ENCODE measurements around the gene ATP13A3. TPM values are rescaled to one million over a fixed set of nuclear protein-coding genes. Genes with fewer than 3 reads are reported as not detected.

Gene ATP13A3
- total RNA-seq, 4 donors from 2014 or later: 84.6 to 106 (median 101) TPM

DNA sequence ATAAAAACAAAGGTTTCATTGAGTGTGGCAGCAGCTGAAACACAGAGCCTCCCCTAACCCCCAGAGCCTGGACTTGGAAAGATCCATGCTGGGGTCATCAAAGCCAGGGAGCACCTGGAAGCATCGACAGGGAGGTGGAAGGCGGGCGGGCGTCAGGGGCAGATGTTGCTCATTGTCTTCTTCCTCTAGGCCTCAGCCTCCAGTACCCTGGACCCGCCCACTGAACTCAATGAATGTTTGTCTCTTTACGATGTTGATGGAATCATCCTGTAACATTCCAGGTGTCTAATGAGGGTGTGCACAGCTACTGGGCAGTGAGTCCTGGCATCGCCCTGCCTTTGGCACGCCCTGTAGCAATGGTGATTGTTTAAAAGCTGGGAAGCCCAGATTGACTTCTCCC, 97.5 kb downstream of the ATP13A3 start:
- no peaks in the 10 kb centered on the region for H3K4me1 ChIP-seq
- no peak for DNase-seq (ENCODE audit: low spot score in 2 of 2)

DNA sequence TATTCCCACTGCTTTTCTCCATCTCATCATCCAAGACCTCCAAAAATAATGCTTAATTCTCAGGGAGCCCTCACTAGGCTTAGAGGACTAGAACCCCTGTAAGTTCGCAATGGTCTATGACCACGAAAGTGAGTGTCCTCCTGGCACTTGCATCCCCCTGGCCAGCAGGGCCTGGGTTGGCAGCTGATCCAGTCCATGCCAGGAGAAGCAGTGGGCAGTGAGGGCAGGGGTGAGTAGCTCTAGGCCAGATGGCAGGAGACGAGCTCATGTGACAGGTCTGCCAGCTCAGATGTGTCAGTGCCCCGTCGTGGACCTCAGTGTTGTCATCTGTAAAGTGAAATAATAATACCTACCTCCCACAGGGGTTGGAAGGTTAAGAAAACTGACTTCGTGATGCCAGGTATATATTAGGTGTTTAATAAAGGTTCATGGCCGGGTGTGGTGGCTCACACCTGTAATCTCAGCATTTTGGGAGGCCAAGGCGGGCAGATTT, 98.8 kb downstream of the ATP13A3 start:
- H3K4me3 ChIP-seq: no peak overlapping the region
- WGBS, 2 donors: 95 to 97% methylated on average over 8 of the region's 8 CpGs
- peaks cover 0 to 9% (median 4%) of the 10 kb centered on the region in 4 donors for H3K9me3 ChIP-seq
- H3K27me3 ChIP-seq: no peaks in the 10 kb centered on the region
- TF ChIP-seq, protein P1, sequence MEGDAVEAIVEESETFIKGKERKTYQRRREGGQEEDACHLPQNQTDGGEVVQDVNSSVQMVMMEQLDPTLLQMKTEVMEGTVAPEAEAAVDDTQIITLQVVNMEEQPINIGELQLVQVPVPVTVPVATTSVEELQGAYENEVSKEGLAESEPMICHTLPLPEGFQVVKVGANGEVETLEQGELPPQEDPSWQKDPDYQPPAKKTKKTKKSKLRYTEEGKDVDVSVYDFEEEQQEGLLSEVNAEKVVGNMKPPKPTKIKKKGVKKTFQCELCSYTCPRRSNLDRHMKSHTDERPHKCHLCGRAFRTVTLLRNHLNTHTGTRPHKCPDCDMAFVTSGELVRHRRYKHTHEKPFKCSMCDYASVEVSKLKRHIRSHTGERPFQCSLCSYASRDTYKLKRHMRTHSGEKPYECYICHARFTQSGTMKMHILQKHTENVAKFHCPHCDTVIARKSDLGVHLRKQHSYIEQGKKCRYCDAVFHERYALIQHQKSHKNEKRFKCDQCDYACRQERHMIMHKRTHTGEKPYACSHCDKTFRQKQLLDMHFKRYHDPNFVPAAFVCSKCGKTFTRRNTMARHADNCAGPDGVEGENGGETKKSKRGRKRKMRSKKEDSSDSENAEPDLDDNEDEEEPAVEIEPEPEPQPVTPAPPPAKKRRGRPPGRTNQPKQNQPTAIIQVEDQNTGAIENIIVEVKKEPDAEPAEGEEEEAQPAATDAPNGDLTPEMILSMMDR (IDR thresholded peaks at IDR 0.05): no peak
- TF ChIP-seq EP300 (IDR thresholded peaks at IDR 0.05) (no peak), POLR2A (IDR thresholded peaks at IDR 0.05) (no peak)
- no peaks in the 10 kb centered on the region for H3K4me1 ChIP-seq
- no peaks in the 10 kb centered on the region for H3K36me3 ChIP-seq
- no peak for DNase-seq (ENCODE audit: low spot score in 2 of 2)
- H3K27ac ChIP-seq: no peak overlapping the region

More for the DNA sequence above, 97.5 kb downstream of the ATP13A3 start:
- Histone ChIP-seq H3K36me3 (no peaks in the 10 kb centered on the region), H3K9me3 (peaks cover 0 to 9% (median 4%) of the 10 kb centered on the region in 4 donors), H3K27ac (no peak overlapping the region), H3K27me3 (no peaks in the 10 kb centered on the region), H3K4me3 (no peak overlapping the region)
- WGBS, 2 donors: 82 to 83% methylated on average over 8 of the region's 8 CpGs
- TF ChIP-seq EP300 (IDR thresholded peaks at IDR 0.05) (no peak), POLR2A (IDR thresholded peaks at IDR 0.05) (no peak)
- TF ChIP-seq, protein P1 (IDR thresholded peaks at IDR 0.05): no peak

DNA sequence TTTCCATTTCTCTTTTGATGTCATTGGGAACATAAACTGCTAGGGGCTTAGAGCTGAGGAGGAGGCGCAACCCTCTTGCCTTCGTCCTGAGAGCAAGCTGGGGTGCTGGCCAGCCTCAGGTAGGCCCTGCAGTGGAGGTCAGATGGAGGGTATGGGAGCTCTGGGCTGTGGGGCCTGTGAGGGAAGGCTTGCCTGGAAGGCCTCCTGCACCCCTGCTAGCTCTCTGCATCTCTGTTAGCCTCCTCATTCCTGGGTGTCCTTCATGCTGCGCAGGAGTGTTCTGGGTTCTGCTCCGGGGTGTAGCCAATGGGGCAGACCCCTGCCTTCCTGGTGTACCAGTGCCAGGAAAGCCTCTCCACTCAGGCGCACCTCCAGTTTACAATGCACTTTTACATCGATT, 99.5 kb downstream of the ATP13A3 start:
- Histone ChIP-seq H3K4me1 (no peaks in the 10 kb centered on the region), H3K36me3 (no peaks in the 10 kb centered on the region), H3K4me3 (no peak overlapping the region), H3K9me3 (peaks cover 0 to 9% (median 4%) of the 10 kb centered on the region in 4 donors), H3K27me3 (no peaks in the 10 kb centered on the region), H3K27ac (no peak overlapping the region)
- no peak for DNase-seq (ENCODE audit: low spot score in 2 of 2)
- TF ChIP-seq POLR2A (IDR thresholded peaks at IDR 0.05) (no peak), EP300 (IDR thresholded peaks at IDR 0.05) (no peak)
- TF ChIP-seq, protein P1 (IDR thresholded peaks at IDR 0.05): no peak
- WGBS, 2 donors: 90 to 97% methylated on average over 6 of the region's 6 CpGs

DNA sequence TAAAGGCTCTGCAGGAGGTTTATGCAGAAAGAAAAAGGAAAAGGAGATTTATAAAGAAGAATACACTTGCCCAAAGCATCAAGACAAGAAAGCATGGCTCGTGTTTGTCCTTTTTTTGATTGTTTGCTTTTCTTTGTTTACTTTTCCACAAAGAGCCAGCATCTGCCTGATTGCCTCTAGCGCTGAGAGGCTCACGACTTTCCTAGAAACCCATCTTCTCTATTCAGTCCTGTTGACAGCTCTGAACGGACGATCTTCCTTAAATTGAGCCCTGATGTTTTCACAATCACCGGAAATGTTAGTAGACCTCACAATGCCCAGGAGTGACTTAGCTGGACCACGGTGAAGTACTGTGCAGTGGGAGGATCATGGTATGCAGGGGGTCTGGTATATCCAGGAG, 100.2 kb downstream of the ATP13A3 start:
- DNase-seq (ENCODE audit: low spot score in 2 of 2): no peak
- WGBS, 2 donors: 52 to 70% methylated on average over 7 of the region's 7 CpGs
- Histone ChIP-seq H3K4me3 (no peak overlapping the region), H3K27me3 (peaks cover 0 to 1% of the 10 kb centered on the region in 2 donors), H3K36me3 (no peaks in the 10 kb centered on the region), H3K9me3 (peaks cover 0 to 9% (median 4%) of the 10 kb centered on the region in 4 donors), H3K4me1 (no peaks in the 10 kb centered on the region), H3K27ac (no peak overlapping the region)
- TF ChIP-seq EP300 (IDR thresholded peaks at IDR 0.05) (no peak), POLR2A (IDR thresholded peaks at IDR 0.05) (no peak)
- TF ChIP-seq, protein P1 (IDR thresholded peaks at IDR 0.05): no peak

DNA sequence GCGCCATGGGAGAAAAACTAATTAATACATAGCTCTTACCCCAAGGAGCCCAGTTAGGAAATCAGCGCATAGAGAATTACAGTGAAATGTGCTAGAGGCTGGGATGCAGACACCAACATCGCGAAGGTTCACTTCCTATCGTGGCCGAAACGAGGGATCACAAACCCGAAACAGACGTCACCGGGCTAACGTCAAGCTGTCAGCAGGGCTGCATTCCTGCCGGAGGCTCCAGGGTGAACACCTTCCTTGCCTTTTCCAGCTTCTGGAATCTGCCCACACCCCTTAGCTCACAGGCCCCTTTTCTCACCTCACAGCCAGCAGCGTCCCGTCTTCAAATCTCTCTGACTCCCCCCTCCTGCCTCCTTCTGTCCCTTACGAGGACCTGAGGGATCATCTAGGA, 100.7 kb downstream of the ATP13A3 start:
- no peaks in the 10 kb centered on the region for H3K36me3 ChIP-seq
- no peak overlapping the region for H3K27ac ChIP-seq
- peaks cover 0 to 6% (median 0%) of the 10 kb centered on the region in 4 donors for H3K4me1 ChIP-seq
- TF ChIP-seq, protein P1 (IDR thresholded peaks at IDR 0.05): no peak
- TF ChIP-seq POLR2A (IDR thresholded peaks at IDR 0.05) (no peak), EP300 (IDR thresholded peaks at IDR 0.05) (no peak)
- DNase-seq (ENCODE audit: low spot score in 2 of 2): no peak
- peaks cover 0 to 4% of the 10 kb centered on the region in 2 donors for H3K27me3 ChIP-seq
- 80 to 84% methylated on average over 15 of the region's 15 CpGs for WGBS, 2 donors
- no peak overlapping the region for H3K4me3 ChIP-seq
- H3K9me3 ChIP-seq: peaks cover 0 to 6% (median 3%) of the 10 kb centered on the region in 4 donors
